GM12875 (cell line): ENCODE measurements around the gene VWA8.

Experiments used
- H3K4me3 ChIP-seq: one replicate; pipeline ENCODE4 v1.5.1; 2011; ENCODE audit warnings: low read depth, low read length, control low read depth
- CTCF ChIP-seq: IDR thresholded peaks from 2 replicates; pipeline ENCODE4 v1.5.1; 2011; ENCODE audit warnings: low read depth, mild to moderate bottlenecking, control low read depth, inconsistent platforms, low read length, moderate library complexity, borderline replicate concordance; ENCODE audit not compliant: insufficient read depth

VWA8 gene

GRCh38 chr13:41606646-41607045, 354.3 kb downstream of the VWA8 start:
- TF ChIP-seq CTCF, result no peak
- no peak overlapping the region for H3K4me3 ChIP-seq

GRCh38 chr13:41605319-41606285, 355.3 kb downstream of the VWA8 start:
- no peak for TF ChIP-seq CTCF
- H3K4me3 ChIP-seq, result no peak overlapping the region

- TF ChIP-seq CTCF, result no peak
- H3K4me3 ChIP-seq, result no peak overlapping the region
Observed at GRCh38 chr13:41603917-41604316, 357.0 kb downstream of the VWA8 start.

- no peak overlapping the region for H3K4me3 ChIP-seq
- no peak for TF ChIP-seq CTCF
Observed at GRCh38 chr13:41601718-41602445, 359.0 kb downstream of the VWA8 start.

GRCh38 chr13:41599619-41600018, 361.3 kb downstream of the VWA8 start:
- TF ChIP-seq CTCF, result no peak
- H3K4me3 ChIP-seq, result no peak overlapping the region

- no peak overlapping the region for H3K4me3 ChIP-seq
- no peak for TF ChIP-seq CTCF
Observed at GRCh38 chr13:41597348-41598041, 363.4 kb downstream of the VWA8 start.
